ENCODE measurements around the gene USP13. TPM values are rescaled to one million over a fixed set of nuclear protein-coding genes. Genes with fewer than 3 reads are reported as not detected.

USP13 gene
- total and polyA plus RNA-seq, 8 donors = 16.3 to 26.3 (median 23.2) TPM

DNA sequence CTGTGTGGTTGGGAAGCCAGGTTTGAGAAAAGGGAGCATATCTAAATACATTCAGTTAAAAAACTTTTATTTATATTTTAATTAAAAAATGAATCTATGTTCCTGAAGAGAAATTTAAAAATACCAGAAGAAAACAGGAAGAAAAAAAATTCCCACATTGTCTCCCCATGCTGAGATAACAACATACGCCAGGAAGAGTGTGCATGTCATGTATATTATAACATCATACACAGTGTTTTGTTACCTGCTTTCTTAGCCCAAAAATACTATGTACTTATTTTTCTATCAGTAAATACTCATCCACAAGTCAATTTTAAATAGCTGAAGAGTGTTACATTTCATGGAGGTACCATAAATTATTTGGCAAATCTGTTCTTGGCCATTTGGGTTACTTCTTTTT is 18.5 kb downstream of the USP13 start:
- H3K9me3 ChIP-seq = no peaks in the 10 kb centered on the region
- H3K27me3 ChIP-seq = no peaks in the 10 kb centered on the region
- ATAC-seq = no peak
- H3K4me1 ChIP-seq = peaks cover 6 to 11% of the 10 kb centered on the region in 2 donors
- H3K36me3 ChIP-seq = no peaks in the 10 kb centered on the region
- DNase-seq = no peak
- H3K4me3 ChIP-seq = no peak overlapping the region
- intact Hi-C loops (cut with DNase I) = no loop called here
- TF ChIP-seq CTCF (IDR thresholded peaks at IDR 0.05) = no peak
- H3K27ac ChIP-seq = peak overlapping the region; percentile 2 to 54

DNA sequence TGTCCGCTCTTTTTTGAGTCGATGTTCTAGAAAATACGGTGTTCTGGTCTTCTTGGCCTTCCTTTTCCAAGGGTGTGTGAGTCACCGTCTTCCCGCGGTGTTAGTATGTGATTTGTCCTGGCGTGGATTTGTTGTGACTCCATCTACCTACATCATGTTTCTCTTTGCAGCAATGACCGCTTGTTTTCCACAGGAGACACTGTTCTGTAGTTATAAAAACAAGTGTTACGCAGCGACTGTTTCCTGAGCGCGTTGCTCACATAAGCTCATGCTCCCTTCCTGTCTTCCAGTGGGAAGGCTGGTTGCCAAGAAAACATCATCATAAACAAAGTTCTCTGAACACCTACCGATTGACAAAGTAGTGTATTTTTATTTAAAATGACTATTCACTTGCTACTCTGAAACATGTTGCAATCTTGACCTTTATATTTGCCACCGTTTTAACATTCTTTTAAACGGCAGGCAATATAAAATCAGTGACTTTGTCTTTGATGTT is 19.0 kb downstream of the USP13 start:
- no peak for TF ChIP-seq CTCF (IDR thresholded peaks at IDR 0.05)
- DNase-seq = peak in 1 of 4 donors; percentile 61
- H3K27ac ChIP-seq = peak overlapping the region; percentile 54 to 68
- H3K4me3 ChIP-seq = no peak overlapping the region
- peaks cover under 1 to 7% of the 10 kb centered on the region in 2 donors for H3K4me1 ChIP-seq
- H3K36me3 ChIP-seq = no peaks in the 10 kb centered on the region
- no peaks in the 10 kb centered on the region for H3K9me3 ChIP-seq
- intact Hi-C loops (cut with DNase I) = no loop called here
- no peaks in the 10 kb centered on the region for H3K27me3 ChIP-seq
- no peak for ATAC-seq

- no peak for TF ChIP-seq CTCF (IDR thresholded peaks at IDR 0.05)
- Histone ChIP-seq H3K4me3 (no peak overlapping the region), H3K27me3 (no peaks in the 10 kb centered on the region), H3K27ac (peak overlapping the region; percentile 65 to 68), H3K9me3 (no peaks in the 10 kb centered on the region), H3K4me1 (peaks cover 0 to 5% of the 10 kb centered on the region in 2 donors), H3K36me3 (no peaks in the 10 kb centered on the region)
- DNase-seq (peak in 1 of 4 donors; percentile 67), ATAC-seq (peak; percentile 66)
- intact Hi-C loops (cut with DNase I) = no loop called here
Observed at GRCh38 chr3:179672918-179673317, 20.1 kb downstream of the USP13 start.

GRCh38 chr3:179673523-179673922 is 20.7 kb downstream of the USP13 start:
- peak; percentile 83 for ATAC-seq

DNA sequence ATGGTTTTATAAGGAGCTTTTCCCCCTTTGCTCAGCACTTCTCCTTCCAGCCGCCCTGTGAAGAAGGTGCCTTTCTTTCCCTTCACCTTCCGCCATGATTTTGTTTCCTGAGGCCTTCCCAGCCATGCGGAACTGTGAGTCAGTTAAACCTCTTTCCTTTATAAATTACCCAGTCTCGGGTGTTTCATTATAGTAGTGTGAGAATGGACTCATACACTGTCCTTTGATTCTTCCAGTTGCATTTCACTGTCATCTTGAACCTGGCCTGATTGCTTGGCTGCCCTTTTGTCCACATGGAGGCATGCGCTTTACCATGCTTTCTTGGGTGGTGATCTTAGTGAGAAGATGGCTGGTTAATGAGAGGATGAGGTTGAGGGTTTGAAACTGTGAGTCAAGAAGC is 23.2 kb downstream of the USP13 start:
- no peak for ATAC-seq
- DNase-seq = no peak
- H3K9me3 ChIP-seq = no peaks in the 10 kb centered on the region
- H3K36me3 ChIP-seq = no peaks in the 10 kb centered on the region
- H3K4me1 ChIP-seq = peaks cover 0 to 5% of the 10 kb centered on the region in 2 donors
- TF ChIP-seq CTCF (IDR thresholded peaks at IDR 0.05) = no peak
- H3K4me3 ChIP-seq = no peak overlapping the region
- no peaks in the 10 kb centered on the region for H3K27me3 ChIP-seq
- H3K27ac ChIP-seq = no peak overlapping the region
- intact Hi-C loops (cut with DNase I) = no loop called here

More at GRCh38 chr3:179673523-179673922, 20.7 kb downstream of the USP13 start:
- Histone ChIP-seq H3K27me3 (no peaks in the 10 kb centered on the region), H3K9me3 (no peaks in the 10 kb centered on the region), H3K36me3 (no peaks in the 10 kb centered on the region), H3K27ac (peak overlapping the region; percentile 65 to 68), H3K4me1 (peaks cover 0 to 5% of the 10 kb centered on the region in 2 donors), H3K4me3 (peak overlapping the region in 1 of 2 donors; percentile 3)
- peak in 1 of 4 donors; percentile 59 for DNase-seq
- intact Hi-C loops (cut with DNase I) = no loop called here
- no peak for TF ChIP-seq CTCF (IDR thresholded peaks at IDR 0.05)
